OCI-LY7 (cell line): ENCODE data around the gene CYB5R3.

ENCODE experiments used
- CTCF ChIP-seq: fragments of 200-600 bp; sonication (generic); conservative IDR thresholded peaks from 2 replicates; pipeline ENCODE4 v1.5.1; 2014; ENCODE audit warnings: mild to moderate bottlenecking, antibody characterized with exemption, low read length, moderate library complexity, mixed read lengths
- EZH2phosphoT487 ChIP-seq: fragments of 200-600 bp; sonication (generic); IDR thresholded peaks from 2 replicates; pipeline ENCODE4 v1.6.1; 2018; ENCODE audit warnings: low read depth, borderline replicate concordance, mild to moderate bottlenecking, mixed run types, antibody characterized with exemption, low read length, moderate library complexity, mixed read lengths

DNA sequence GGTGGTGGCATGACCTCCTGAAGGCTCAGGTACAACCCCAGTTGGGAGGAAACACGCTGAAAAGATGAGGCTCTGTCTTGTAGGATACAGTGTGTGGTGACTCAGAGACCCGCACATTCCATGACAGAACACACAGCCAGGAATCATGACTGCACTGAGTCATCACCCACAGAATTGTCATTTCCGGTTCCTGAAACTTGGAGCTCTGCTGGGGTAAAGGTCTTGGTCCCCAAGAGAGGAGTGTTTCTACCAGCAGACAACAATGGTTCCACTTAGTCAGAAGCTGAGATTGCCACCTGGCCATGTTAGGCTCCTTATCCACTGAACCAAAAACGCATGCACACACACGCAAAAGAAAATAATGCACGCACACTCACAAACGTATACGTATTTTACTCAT lies 31.5 kb upstream of the CYB5R3 start:
- TF ChIP-seq CTCF (no peak), EZH2phosphoT487 (no peak)
